ENCODE results near the gene NFE2L3. TPM values are rescaled to one million over a fixed set of nuclear protein-coding genes. Genes with fewer than 3 reads are reported as not detected.
"Not testable (repeated sequence)": the region's sequence is repeated elsewhere in the genome, so short reads cannot be mapped to it uniquely, and the experiment has no call there.

The NFE2L3 gene
- total RNA-seq, 1 experiment from 2014 or later: 39.2 TPM

- TF ChIP-seq, protein P1, sequence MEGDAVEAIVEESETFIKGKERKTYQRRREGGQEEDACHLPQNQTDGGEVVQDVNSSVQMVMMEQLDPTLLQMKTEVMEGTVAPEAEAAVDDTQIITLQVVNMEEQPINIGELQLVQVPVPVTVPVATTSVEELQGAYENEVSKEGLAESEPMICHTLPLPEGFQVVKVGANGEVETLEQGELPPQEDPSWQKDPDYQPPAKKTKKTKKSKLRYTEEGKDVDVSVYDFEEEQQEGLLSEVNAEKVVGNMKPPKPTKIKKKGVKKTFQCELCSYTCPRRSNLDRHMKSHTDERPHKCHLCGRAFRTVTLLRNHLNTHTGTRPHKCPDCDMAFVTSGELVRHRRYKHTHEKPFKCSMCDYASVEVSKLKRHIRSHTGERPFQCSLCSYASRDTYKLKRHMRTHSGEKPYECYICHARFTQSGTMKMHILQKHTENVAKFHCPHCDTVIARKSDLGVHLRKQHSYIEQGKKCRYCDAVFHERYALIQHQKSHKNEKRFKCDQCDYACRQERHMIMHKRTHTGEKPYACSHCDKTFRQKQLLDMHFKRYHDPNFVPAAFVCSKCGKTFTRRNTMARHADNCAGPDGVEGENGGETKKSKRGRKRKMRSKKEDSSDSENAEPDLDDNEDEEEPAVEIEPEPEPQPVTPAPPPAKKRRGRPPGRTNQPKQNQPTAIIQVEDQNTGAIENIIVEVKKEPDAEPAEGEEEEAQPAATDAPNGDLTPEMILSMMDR (IDR thresholded peaks at IDR 0.05; ENCODE audit: insufficient read depth in 1 of 2, low read depth in 1 of 2, low read length in 1 of 2, severe bottlenecking in 1 of 2, unreplicated experiment in 1 of 2): no peak
- H3K4me3 ChIP-seq (ENCODE audit: low read depth, low read length): no peak overlapping the region
- ChIA-PET CTCF (no interaction called here), POLR2A (no interaction called here)
- H3K9me3 ChIP-seq: no peaks in the 10 kb centered on the region
- H3K4me1 ChIP-seq: peaks cover 24% of the 10 kb centered on the region
- no peak for DNase-seq
- Mint-ChIP-seq H3K36me3 (ENCODE audit: insufficient read depth, unreplicated experiment) (peaks cover 100% of the 10 kb centered on the region), H3K4me3 (ENCODE audit: unreplicated experiment) (no peak overlapping the region), H3K4me1 (ENCODE audit: low read depth, unreplicated experiment) (peaks cover 39% of the 10 kb centered on the region), H3K27me3 (ENCODE audit: insufficient read depth, unreplicated experiment) (no peaks in the 10 kb centered on the region), H3K9me3 (ENCODE audit: unreplicated experiment) (no peaks in the 10 kb centered on the region), H3K27ac (ENCODE audit: unreplicated experiment) (peak overlapping the region; percentile 83)
- no TSS peak for BruUV-seq (replicated peaks)
- intact Hi-C loops (cut with micrococcal nuclease; ENCODE audit: unreplicated experiment): no loop called here
- H3K36me3 ChIP-seq (ENCODE audit: control insufficient read depth, insufficient read depth, low read length): peaks cover 6% of the 10 kb centered on the region
- H3K27me3 ChIP-seq (replicated peaks; ENCODE audit: control insufficient read depth, insufficient read depth, low read length): no peaks in the 10 kb centered on the region
Observed at GRCh38 chr7:26192485-26193087, 40.6 kb downstream of the NFE2L3 start.

DNA sequence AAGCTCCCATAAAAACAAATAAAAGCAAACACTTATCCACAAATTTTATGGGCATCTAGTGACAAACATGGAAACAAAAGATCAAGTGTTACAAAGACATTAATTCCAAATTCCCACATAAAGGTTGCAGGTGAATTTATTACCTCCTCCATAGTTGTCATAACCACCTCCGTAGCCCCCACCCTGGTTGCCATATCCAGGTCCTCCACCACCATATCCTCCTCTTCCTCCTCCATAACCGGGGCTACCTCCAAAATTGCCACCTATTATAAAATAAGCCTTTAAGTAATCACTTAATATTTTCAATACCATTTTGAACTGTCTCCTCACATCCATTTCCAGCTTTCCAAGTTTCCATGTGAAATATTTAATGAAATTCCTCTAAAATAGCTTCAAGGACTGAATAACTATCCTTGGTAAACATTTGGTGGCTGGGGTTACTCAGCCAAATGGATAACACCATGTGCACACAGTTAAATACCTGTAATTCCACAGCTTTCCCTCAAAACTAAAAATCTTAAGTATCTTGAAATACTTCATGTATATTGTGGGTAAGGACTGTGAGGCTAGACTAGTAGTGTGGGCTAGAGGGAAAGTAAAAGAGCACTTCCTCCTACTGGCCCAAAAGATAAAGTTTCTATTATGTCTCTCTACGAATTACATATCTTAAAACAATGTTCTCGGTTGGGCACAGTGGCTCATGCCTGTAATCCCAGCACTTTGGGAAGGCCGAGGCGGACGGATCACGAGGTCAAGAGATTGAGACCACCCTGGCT lies 41.6 kb downstream of the NFE2L3 start:
- peaks cover 100% of the 10 kb centered on the region for H3K36me3 Mint-ChIP-seq (ENCODE audit: insufficient read depth, unreplicated experiment)
- H3K27me3 Mint-ChIP-seq (ENCODE audit: insufficient read depth, unreplicated experiment): no peaks in the 10 kb centered on the region
- no peak overlapping the region for H3K4me3 ChIP-seq (ENCODE audit: low read depth, low read length)
- POLR2A ChIA-PET: no interaction called here
- intact Hi-C loops (cut with micrococcal nuclease; ENCODE audit: unreplicated experiment): no loop called here
- no TSS peak for BruUV-seq (replicated peaks)
- H3K36me3 ChIP-seq (ENCODE audit: control insufficient read depth, insufficient read depth, low read length): peaks cover 5% of the 10 kb centered on the region
- H3K4me1 ChIP-seq: peaks cover 25% of the 10 kb centered on the region
- CTCF ChIA-PET: no interaction called here
- H3K4me3 Mint-ChIP-seq (ENCODE audit: unreplicated experiment): peak overlapping the region; percentile 37
- no peaks in the 10 kb centered on the region for H3K9me3 ChIP-seq
- H3K27ac Mint-ChIP-seq (ENCODE audit: unreplicated experiment): peak overlapping the region; percentile 83
- H3K27me3 ChIP-seq (replicated peaks; ENCODE audit: control insufficient read depth, insufficient read depth, low read length): no peaks in the 10 kb centered on the region
- TF ChIP-seq, protein P1 (IDR thresholded peaks at IDR 0.05; ENCODE audit: insufficient read depth in 1 of 2, low read depth in 1 of 2, low read length in 1 of 2, severe bottlenecking in 1 of 2, unreplicated experiment in 1 of 2): no peak
- DNase-seq: no peak
- no peaks in the 10 kb centered on the region for H3K9me3 Mint-ChIP-seq (ENCODE audit: unreplicated experiment)
- peaks cover 39% of the 10 kb centered on the region for H3K4me1 Mint-ChIP-seq (ENCODE audit: low read depth, unreplicated experiment)

DNA sequence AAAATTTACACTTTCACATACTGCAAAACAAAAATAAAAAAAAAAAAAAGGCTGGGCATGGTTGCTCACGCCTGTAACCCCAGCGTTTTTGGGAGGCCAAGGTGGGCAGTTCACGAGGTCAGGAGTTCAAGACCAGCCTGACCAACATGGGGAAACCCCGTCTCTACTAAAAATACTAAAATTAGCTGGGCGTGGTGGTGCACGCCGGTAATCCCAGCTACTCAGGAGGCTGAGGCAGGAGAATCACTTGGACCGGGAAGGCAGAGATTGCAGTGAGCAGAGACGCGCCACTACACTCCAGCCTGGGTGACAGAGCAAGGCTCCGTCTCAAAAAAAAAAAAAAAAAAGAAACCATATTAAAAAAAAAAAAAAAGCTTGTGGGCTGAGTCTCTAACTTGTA lies 42.8 kb downstream of the NFE2L3 start:
- H3K9me3 ChIP-seq; BruUV-seq (replicated peaks); H3K27ac Mint-ChIP-seq (ENCODE audit: unreplicated experiment); H3K4me3 ChIP-seq (ENCODE audit: low read depth, low read length); H3K27me3 Mint-ChIP-seq (ENCODE audit: insufficient read depth, unreplicated experiment); H3K27me3 ChIP-seq (replicated peaks; ENCODE audit: control insufficient read depth, insufficient read depth, low read length); H3K4me3 Mint-ChIP-seq (ENCODE audit: unreplicated experiment); CTCF ChIA-PET; DNase-seq; H3K36me3 ChIP-seq (ENCODE audit: control insufficient read depth, insufficient read depth, low read length); intact Hi-C loops (cut with micrococcal nuclease; ENCODE audit: unreplicated experiment); H3K9me3 Mint-ChIP-seq (ENCODE audit: unreplicated experiment): not testable (repeated sequence)
- peaks cover 100% of the 10 kb centered on the region for H3K36me3 Mint-ChIP-seq (ENCODE audit: insufficient read depth, unreplicated experiment)
- H3K4me1 ChIP-seq: peaks cover 25% of the 10 kb centered on the region
- peaks cover 39% of the 10 kb centered on the region for H3K4me1 Mint-ChIP-seq (ENCODE audit: low read depth, unreplicated experiment)
- POLR2A ChIA-PET: interaction anchor here (0.5 to 1.0 kb wide), 5 partner anchors 21 to 1979 kb away, joined by 3 to 13 read pairs (median 5); partner anchors contain the start of gene NFE2L3
